GM19328 (cell line): ENCODE results near the gene ZNF418.
A peak's percentile ranks its signal among the peaks of the same experiment; 100 is the strongest.

Source experiments
- ATAC-seq: cut with Tn5 transposase; IDR thresholded peaks from one replicate; pipeline ENCODE4 v1.9.1; 2021; ENCODE audit warnings: mild to moderate bottlenecking, moderate library complexity; ENCODE audit not compliant: unreplicated experiment

Gene ZNF418

DNA sequence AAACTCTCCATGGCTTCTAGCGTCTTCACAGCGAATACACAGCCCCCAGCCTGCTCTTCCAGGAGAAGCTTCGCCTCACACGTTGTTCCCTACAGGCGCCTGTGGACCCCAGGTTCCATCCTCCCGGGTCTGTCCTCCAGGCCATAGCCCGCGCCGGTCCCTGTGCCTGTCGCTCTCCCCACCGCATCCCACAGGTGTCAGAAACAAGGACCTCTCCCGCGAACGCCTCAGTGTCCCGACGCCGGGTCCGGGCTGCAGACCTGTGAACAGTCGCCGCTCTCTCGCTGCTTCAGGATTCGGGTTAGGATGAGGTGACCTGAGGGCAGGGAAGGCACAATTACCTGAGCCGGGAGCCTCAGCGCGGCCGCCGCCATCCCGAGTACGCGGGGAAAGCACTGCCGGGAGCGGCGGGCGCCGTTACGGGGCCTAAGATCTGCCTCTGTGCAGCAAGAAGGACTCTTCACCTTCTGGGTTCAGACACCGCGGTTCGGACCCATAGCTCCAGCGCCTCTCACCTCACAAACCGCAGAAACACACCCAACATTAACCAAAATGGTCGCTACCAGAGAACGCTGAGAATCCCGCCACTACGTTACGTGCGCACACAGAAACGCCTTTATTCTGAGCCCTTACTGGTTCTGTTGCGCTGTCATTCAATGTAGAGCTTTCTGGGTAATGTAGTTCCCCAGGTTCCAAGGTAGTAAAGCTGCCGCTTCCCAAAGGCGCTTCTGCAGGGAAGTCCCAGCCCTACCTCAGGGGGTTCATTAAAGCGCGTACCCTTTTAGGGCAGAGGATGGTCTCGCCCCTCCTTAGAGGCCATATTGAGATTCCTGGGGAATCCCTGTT, at the start of gene ZNF418:
Gene ZNF418, minus strand, starts transcription at position 583 of the 846 bp plus-strand sequence. CDS start 1,580 bp downstream, outside the sequence.
- ATAC-seq: no peak

DNA sequence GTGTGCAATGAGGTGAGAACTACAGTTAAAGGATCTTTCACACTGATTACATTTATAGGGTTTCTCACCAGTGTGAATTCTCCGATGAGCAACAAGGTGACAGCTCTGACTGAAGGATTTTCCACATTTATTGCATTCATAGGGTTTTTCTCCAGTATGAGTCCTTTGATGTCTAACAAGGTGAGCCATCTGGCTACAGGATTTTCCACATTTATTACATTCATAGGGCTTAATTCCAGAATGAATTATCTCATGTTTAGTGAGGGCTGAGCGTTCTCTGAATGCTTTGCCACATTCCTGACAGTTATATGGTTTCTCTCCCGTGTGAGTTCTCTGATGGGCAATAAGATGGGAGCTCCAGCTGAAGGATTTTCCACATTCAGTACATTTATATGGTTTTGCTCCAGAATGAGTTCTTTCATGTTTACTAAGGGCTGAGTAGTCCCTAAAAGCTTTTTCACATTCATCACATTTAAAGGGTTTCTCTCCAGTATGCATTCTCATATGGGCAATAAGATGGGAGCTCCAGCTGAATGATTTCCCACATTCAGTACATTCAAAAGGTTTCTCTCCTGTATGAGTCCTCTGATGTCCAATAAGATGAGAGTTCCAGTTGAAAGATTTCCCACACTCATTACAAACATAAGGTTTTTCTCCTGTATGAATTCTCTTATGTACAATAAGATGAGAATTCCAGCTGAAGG, 43.5 kb upstream of the ZNF418 start:
- no peak for ATAC-seq

DNA sequence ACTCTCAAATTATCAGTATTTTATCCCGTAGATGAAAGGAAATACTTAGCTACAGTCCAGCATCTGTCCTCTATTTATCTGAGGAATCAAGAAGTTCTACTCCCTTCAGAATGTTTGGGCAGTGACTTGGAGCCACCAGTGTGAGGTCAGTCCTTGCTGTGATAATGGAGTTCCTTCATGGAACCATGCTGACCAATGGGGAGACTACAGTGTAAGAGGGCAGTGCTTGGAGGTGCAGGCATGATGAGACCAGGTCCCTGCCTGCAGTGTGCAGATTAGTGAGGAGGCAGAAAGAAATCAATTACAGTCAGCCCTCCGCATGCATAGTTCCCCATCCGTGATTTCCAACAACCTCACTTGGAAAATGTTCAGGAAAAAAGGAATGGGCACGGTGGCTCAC, 39.2 kb upstream of the ZNF418 start, which contains the start of gene C19orf18:
Gene C19orf18, minus strand, starts transcription at position 101 of the 400 bp plus-strand sequence. CDS start 102 bp downstream, outside the sequence.
- no peak for ATAC-seq

DNA sequence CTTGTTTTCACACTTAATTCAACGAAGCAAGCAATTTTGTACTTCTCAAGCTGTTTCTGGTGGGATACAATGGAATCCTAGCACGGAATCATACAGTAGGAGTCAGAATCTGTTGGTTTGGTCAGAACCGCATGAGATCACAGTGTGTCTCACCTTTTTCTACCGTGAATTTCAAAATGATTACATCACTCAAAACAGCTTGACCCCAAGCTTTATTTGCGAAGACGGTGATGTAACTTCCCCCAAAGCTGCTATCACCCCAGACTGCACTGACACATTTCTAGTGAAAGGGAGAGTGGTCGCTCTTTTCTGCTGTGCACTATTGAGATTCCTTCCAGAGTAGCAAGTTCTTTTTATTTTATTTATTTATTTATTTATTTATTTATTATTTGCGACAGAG, 29.6 kb upstream of the ZNF418 start:
- ATAC-seq: no peak

DNA sequence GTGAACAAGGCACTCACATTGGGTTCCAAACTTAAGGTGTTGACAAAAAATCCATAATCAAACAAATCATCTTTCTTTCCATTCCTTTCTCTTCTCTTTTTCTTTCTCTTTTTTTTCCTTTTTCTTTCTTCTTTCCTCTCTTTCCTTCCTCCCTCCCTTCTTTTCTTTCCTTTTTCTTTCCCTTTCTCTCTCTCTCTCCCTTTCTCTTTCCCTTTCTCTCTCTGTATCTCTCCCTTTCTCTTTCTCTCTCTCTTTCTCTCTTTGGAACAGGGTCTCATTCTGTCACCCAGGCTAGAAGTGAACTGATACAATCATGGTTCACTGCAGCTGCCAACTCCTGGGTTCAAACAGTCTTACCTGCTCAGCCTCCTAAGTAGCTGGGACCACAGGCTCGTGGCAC, 26.6 kb upstream of the ZNF418 start:
- no peak for ATAC-seq

DNA sequence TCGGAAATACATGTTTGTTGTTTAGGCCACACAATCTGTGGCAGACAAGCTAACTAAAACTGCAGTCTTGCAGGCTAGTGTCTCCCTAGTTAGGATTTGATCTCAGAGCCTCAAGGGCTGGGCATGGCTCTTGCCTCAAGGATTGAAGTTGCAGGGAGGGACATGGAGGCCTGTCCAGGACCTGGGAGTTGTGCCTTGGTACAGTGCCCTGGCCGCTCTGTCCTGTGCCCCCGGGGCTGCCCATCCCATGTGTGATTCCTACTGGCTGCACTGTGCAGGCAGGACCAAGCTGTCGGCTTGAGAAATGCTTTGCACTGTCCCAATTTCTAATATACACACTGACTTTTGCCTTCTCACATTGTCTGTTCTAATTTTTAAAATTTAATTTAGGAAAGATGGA, 19.8 kb upstream of the ZNF418 start:
- no peak for ATAC-seq

DNA sequence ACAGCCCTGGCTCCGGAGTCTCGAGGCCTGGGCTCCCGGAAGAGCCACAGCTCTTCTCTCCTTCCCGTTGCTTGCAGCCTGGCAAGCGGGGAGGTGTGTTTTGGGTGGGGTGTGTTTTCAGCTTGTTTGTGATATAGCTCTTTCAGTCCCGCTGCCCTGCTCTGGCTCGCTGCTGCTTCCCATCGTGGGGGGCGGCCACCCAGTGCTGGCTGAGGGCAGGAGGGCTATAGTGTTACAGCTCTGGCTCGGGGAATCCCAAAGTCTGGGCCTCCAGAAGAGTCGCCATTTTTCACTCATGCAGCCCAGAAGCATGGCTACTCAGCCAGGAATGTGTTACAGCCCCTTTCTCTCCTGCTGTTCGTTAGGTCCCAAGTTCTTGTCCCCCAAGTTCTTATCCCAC, 14.5 kb upstream of the ZNF418 start:
- ATAC-seq: no peak

DNA sequence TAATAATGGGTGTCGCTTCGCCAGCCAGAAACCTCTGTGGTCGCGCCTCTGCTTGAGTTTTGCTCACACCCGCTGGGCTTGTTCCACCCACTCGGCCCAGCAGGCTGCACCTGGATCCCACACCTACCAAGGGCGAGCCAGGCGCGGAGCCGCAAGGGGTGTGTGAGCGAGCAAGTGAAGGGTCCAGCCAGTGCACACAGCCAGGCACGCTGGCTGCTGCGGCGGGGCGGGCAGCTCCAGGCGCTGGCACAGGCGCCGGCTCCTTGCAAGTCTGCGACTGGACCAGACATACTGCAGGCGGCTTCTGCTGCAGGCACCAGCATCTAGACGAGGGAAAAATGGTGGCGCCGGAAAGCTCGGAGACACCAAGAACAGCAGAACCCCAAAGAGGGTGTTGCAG, 14.1 kb upstream of the ZNF418 start:
- no peak for ATAC-seq

DNA sequence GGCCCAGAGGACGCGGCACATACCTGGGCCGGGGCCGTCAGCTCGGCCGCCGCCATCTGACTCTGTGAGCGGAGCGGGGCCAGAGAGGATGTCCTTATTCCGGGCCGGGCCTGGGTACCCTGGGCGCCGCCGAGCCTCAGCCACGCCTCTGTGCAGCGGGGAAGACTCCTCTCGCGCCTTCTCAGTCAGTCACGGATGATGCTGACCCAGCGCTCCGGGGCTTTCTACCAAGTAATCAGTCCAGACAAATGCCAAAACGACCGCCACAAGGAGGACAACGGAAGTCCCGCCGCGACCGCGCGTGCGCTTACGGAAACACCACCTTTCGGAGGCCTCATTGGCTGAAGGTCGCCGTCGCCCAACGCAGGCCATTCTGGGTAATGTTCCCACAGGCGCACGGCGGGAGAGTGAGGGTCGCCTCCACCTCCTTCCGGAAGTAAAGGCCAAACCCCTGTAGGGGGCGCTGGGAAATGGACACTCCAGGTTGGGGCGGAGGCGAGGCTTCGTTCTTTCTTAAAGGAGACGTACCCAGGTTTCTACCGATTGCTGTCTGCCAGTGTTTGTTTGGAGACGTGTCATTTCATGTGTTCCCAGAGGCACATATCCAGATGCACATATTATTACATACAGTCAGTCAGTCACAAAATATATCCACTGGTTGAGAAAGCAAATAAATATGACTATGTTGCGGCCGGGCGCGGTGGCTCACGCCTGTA, 12.4 kb upstream of the ZNF418 start, which contains the start of gene ZNF256:
Gene ZNF256, minus strand, starts transcription at position 288 of the 716 bp plus-strand sequence. Its CDS starts 232 bp downstream, at position 56.
- peak; percentile 85 for ATAC-seq

DNA sequence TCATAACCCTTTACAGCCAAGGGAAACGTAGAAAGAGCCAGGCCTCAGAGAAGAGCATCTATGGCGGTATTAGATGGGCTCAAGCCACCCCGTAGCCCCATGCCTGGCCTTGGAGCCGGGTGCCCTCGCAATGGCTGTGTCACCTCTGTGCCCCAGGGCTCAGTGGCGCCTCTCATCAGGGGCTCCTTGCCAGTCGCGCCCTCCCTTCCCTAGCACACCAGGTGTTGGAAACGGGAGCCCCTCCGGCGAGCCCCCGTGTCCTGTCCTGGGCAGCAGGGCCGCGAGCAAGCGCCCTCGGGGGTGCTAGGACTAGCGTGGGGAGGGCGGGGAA, 11.9 kb upstream of the ZNF418 start:
- peak; percentile 22 for ATAC-seq

DNA sequence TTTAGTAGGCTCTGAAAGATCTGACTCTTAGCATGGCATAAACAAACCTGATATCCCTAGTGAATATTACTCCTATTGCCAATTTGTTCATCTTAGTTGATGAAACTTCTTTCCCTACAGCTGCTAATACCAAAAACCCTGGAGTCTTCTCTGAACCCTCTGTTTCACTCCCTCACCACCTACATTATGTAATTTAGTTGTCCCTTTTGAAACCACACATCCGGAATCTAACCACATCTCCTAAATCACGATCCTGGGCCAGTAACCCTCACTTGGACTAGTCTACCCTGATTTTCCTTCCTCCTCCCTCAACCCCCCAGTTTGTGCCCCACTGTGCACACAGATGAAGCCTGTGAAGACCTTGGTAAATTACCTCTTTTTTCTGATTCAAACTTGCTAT, 11.1 kb upstream of the ZNF418 start:
- ATAC-seq: no peak

DNA sequence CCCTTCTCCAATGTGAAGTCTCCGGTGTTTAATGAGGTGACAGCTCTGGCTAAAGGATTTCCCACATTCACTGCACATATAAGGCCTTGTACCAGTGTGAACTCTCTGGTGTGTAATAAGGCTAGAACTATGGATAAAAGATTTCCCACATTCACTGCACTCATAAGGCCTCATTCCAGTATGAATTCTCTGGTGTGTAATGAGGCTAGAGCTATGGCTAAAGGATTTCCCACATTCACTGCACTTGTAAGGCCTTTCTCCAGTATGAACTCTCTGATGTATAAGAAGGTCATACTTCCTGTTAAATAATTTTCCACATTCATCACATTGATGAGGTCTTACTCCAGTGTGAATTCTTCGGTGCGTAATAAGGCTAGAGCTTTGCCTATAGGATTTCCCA, 6.4 kb upstream of the ZNF418 start:
- no peak for ATAC-seq

DNA sequence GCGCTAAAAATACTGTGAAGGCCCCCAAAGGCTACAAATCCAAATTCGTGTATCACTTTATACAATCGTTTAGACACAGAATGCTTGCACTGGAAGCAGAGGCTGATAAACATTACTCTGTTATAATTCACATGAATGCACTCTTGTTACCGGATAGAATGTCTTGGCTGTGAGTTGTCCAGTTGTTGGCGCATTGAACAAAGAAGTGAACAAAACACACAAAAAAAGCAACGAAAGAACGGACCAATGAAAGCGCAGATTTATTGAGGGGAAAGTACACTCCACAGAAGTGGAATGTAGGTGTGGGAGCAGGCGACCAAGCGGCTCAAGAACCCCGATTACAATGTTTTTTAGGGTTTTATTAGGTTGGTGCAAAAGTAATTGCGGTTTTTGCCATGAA, 529 bp upstream of the ZNF418 start:
- ATAC-seq: no peak

DNA sequence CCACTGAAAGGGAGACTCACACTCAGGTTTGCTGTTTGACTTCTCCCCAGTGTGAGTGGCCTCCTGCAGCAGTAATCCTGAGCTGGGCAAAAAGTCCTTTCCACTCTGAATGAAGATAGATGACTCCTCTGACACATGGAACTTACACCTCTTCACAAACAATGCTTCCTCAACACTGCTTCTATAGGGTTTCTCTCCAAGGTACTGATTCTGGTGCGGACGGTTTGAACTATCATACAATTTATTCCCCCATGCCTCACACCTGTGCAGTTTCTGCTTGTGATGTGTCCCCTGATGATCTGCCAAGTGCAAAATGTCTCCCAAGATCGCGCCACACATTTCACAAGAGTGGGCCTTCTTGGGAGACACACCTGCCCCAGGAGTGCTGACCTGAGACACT, 7.6 kb downstream of the ZNF418 start:
- ATAC-seq: no peak

DNA sequence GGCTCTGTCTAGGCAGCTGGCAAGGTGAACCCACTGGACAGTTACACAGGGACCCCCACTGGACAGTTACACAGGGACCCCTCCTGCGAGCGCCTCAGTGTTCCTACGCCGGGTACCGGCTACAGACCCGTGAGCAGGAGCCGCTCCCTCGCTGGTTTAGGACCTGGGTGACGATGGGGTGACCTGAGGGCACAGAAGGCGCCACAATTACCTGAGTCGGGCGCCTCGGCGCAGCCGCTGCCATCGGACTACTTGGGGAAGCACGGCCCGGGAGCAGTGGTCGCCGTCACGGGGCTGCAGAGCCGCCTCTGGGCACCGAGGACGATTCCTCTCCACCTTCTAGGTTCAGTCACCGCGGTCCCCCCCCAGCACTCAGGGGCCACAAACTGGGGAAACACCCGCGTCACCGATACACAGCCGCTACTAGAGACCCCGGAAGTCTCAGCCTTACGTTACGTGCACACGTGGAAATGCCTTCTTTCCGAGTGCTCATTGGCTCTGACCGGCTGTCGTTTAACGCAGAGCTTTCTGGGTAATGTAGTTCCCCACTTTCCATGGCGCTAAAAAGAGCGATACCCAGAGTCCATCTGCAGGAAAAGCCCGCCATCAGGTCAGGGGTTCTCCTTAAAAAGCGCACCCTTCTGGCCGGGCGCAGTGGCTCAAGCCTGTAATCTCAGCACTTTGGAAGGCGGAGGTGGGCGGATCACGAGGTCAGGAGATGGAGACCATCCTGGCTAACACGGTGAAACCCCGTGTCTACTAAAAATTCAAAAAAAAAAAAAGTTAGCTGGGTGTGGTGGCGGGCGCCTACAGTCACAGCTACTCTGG, 18.8 kb downstream of the ZNF418 start, which contains the start of gene ZNF417:
Gene ZNF417, minus strand, starts transcription at position 425 of the 828 bp plus-strand sequence. Its CDS starts 181 bp downstream, at position 244.
- ATAC-seq: peak; percentile 87

DNA sequence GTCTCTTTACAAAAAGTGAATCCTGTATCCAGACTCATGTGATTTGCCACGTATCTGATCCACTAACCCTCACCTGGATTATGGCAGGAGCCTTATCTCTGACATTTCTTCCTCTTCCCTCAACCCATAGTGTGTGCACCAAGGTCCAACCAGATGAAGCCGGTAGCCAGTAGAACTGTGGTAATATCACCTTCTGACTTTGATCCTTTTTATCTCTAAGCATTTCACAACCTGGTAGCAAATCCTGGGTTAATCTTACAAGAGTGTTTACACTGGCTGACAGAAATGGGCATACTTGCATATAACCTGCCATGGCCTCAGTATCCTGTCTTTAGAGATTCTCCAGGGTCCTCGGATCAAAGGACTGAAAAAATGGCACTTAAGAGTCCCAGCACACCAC, 20.7 kb downstream of the ZNF418 start:
- ATAC-seq: no peak

DNA sequence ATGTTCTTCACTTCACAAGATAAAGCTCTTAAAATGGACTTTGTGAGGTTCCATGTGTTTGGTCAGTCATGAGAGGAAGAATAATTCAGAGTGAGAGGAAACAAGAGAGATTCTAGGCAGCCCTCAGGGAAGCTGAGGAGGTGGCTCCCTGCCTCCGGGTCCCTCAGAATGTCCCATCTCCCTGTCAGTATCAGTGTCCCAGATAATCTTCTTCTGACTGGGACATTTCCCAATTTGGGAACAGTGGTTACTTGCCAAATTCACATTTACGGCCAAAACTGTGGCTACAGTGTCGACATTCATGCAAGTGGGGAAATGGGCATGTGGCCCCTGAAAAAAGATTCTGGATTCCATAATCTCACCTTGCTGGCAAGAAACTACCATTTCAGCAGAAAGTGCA, 27.8 kb downstream of the ZNF418 start:
- no peak for ATAC-seq

DNA sequence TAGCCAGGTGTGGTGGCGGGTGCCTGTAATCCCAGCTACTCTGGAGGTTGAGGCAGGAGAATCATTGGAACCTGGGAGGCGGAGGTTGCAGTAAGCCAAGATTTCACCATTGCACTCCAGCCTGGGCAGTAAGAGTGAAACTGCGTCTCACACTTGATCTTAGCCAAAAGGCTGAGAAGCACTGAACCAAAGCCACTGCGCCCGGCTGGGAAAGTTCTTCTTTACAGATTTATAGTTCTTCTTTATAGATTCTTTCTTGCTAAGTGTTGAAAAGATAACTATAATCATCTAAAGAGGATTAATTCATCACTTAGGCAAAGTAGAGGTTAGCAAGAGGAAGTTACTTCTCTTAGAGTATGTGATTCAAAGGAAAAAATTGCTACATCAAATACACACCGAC, 29.9 kb downstream of the ZNF418 start:
- no peak for ATAC-seq

DNA sequence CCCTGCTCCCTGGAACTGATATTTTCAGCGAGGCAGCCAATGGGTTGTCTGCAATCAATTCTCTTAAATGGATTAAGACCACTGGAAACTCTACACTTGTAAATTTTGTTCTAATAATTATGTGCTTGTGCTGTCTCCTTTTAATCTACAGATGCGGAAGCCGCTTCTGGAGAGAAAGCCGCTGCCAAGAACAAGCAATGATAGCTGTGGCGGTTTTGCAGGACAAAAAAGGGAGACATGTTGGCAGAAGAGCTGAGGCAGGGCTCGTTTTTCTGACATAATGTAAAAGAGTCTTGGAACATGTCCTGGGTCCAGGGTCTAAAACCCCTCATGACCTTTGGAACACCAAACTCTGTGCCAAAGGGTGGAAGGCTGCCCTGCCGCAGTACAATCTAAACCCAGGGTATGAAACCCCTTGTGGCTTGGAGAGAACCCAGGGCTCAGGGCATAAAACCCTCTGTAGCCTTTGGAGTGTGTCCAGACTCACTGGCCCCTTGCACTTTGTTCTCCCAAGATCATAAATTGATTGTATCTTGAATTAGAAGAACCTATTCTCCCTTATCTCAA, 31.5 kb downstream of the ZNF418 start:
- ATAC-seq: no peak

DNA sequence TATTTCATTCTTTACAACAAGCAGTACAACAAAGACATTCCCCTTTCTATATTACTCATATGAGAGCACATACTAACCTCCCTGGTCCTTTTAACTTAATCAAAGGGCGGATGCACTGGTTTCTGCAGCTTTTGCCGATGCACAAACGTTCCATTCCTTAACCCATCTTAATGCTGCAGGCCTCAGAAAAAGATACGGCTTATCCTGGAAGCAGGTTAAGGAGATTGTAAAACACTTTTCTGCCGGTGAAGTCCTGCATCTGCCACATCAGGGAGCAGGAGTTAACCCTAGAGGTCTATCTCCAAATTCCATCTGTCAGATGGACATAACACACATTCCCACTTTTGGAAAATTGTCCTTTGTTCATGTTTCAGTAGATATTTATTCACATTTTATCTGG, 34.9 kb downstream of the ZNF418 start:
- no peak for ATAC-seq
